ENCODE data around the gene PGS1. TPM values are rescaled to one million over a fixed set of nuclear protein-coding genes. Genes with fewer than 3 reads are reported as not detected.
A peak's percentile ranks its signal among the peaks of the same experiment; 100 is the strongest.

PGS1 gene
- total RNA-seq, 1 donor from 2014 or later: 85.5 TPM

DNA sequence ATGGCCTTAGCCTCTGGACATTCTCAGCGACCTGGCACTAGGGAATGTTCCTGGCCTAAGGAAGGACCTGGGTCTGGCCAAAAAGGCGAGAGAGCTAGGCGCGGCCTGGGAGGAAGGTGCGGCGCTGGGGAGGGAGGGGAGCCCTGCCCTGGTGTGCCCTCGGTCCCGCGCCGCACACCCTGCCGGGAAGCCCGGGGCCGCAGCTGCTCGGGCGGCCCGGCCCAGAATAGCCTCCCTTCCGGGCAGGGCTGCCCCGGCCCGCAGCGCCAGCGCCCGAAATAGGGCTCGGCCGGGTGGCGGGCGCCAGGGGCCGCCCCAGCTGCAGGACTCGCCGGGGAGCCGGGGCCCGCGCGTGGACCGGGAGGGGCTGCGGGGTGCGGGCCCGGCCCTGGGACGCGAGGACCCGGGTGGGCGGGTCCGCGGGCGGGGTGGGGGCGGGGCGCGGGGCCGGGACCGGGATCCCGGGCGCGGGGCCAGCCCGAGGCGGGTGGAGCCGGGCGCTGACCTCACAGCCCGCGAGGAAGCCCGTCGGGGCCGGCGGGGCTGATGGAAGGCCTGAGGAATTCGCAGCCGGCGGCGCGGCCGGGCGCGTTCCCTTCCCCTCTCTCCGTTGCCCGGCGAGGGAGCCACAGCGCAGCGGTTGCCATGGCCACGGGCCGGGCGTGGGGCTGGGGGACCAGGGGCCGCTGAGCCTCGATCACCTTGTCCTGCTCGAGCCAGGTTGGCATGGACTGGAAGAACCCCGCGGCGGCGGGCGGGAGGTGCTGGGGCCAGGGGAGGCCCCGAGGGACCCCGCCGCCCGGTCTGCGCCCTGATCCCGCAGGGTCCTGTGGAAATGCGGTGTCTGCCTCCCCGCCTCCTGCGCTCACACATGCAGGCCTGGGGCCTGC, 36.6 kb upstream of the PGS1 start:
- H3K4me1 Mint-ChIP-seq (ENCODE audit: unreplicated experiment): peaks cover 35% of the 10 kb centered on the region
- H3K36me3 Mint-ChIP-seq (ENCODE audit: low read depth, unreplicated experiment): no peaks in the 10 kb centered on the region
- no peak overlapping the region for H3K27ac Mint-ChIP-seq (ENCODE audit: unreplicated experiment)
- TF ChIP-seq CTCF (IDR thresholded peaks at IDR 0.05; ENCODE audit: unreplicated experiment): no peak
- no peaks in the 10 kb centered on the region for H3K9me3 Mint-ChIP-seq (ENCODE audit: unreplicated experiment)
- DNase-seq (ENCODE audit: low spot score): peak; percentile 76
- no peak overlapping the region for H3K4me3 Mint-ChIP-seq (ENCODE audit: unreplicated experiment)
- H3K27me3 Mint-ChIP-seq (ENCODE audit: unreplicated experiment): peaks cover 8% of the 10 kb centered on the region

- H3K4me3 Mint-ChIP-seq (ENCODE audit: unreplicated experiment): no peak overlapping the region
- peaks cover 38% of the 10 kb centered on the region for H3K4me1 Mint-ChIP-seq (ENCODE audit: unreplicated experiment)
- H3K27ac Mint-ChIP-seq (ENCODE audit: unreplicated experiment): peak overlapping the region; percentile 30
- no peak for TF ChIP-seq CTCF (IDR thresholded peaks at IDR 0.05; ENCODE audit: unreplicated experiment)
- H3K36me3 Mint-ChIP-seq (ENCODE audit: low read depth, unreplicated experiment): no peaks in the 10 kb centered on the region
- peaks cover 9% of the 10 kb centered on the region for H3K27me3 Mint-ChIP-seq (ENCODE audit: unreplicated experiment)
- no peak for DNase-seq (ENCODE audit: low spot score)
- H3K9me3 Mint-ChIP-seq (ENCODE audit: unreplicated experiment): no peaks in the 10 kb centered on the region
These were observed 35.8 kb upstream of the PGS1 start for GRCh38 chr17:78342449-78343186.

- peaks cover 38% of the 10 kb centered on the region for H3K4me1 Mint-ChIP-seq (ENCODE audit: unreplicated experiment)
- H3K9me3 Mint-ChIP-seq (ENCODE audit: unreplicated experiment): no peaks in the 10 kb centered on the region
- TF ChIP-seq CTCF (IDR thresholded peaks at IDR 0.05; ENCODE audit: unreplicated experiment): no peak
- peaks cover 9% of the 10 kb centered on the region for H3K27me3 Mint-ChIP-seq (ENCODE audit: unreplicated experiment)
- peak overlapping the region; percentile 30 for H3K27ac Mint-ChIP-seq (ENCODE audit: unreplicated experiment)
- no peak for DNase-seq (ENCODE audit: low spot score)
- peaks cover 1% of the 10 kb centered on the region for H3K36me3 Mint-ChIP-seq (ENCODE audit: low read depth, unreplicated experiment)
- H3K4me3 Mint-ChIP-seq (ENCODE audit: unreplicated experiment): no peak overlapping the region
These were observed 35.3 kb upstream of the PGS1 start for GRCh38 chr17:78343187-78343542.

GRCh38 chr17:78343543-78344201, 34.8 kb upstream of the PGS1 start:
- Mint-ChIP-seq H3K4me3 (ENCODE audit: unreplicated experiment) (no peak overlapping the region), H3K36me3 (ENCODE audit: low read depth, unreplicated experiment) (peaks cover 4% of the 10 kb centered on the region), H3K4me1 (ENCODE audit: unreplicated experiment) (peaks cover 38% of the 10 kb centered on the region), H3K27ac (ENCODE audit: unreplicated experiment) (no peak overlapping the region), H3K27me3 (ENCODE audit: unreplicated experiment) (peaks cover 9% of the 10 kb centered on the region), H3K9me3 (ENCODE audit: unreplicated experiment) (no peaks in the 10 kb centered on the region)
- DNase-seq (ENCODE audit: low spot score): no peak
- no peak for TF ChIP-seq CTCF (IDR thresholded peaks at IDR 0.05; ENCODE audit: unreplicated experiment)

Data from endothelial cell (in vitro differentiated cells).